Panc1 (cell line): Measurements from ENCODE around the gene AKAP10.

Experiments
- CTCF ChIP-seq: fragments of 450-650 bp; IDR thresholded peaks from 2 replicates; pipeline ENCODE4 v1.5.1; 2017; ENCODE audit warnings: mild to moderate bottlenecking
- POLR2AphosphoS5 ChIP-seq: IDR thresholded peaks from 2 replicates; pipeline ENCODE4 v1.6.1; 2012; ENCODE audit warnings: mild to moderate bottlenecking, low read depth, low read length, moderate library complexity
- SIN3A ChIP-seq: IDR thresholded peaks from 2 replicates; pipeline ENCODE4 v1.6.1; 2012; ENCODE audit warnings: low read depth, mild to moderate bottlenecking, low read length, moderate library complexity, borderline replicate concordance; ENCODE audit not compliant: insufficient read depth
- TCF7L2 ChIP-seq: IDR thresholded peaks from 2 replicates; pipeline ENCODE4 v1.6.1; 2011; ENCODE audit warnings: mild to moderate bottlenecking, low read depth, low read length, inconsistent platforms

- TF ChIP-seq TCF7L2, result no peak
- peak; percentile 50 for TF ChIP-seq CTCF
- TF ChIP-seq SIN3A, result 0 out of 2 replicates have a peak, but pooled peaks have one; percentile 26
- TF ChIP-seq POLR2AphosphoS5, result 0 out of 2 replicates have a peak, but pooled peaks have one; percentile 17
These were observed 32.7 kb upstream of the AKAP10 start for GRCh38 chr17:20010099-20010863.
